ENCODE measurements around the gene LRRC1.

LRRC1 gene

GRCh38 chr6:53754330-53754729 lies 40.5 kb upstream of the LRRC1 start:
- ATAC-seq, result no peak
- TF ChIP-seq, protein P1, sequence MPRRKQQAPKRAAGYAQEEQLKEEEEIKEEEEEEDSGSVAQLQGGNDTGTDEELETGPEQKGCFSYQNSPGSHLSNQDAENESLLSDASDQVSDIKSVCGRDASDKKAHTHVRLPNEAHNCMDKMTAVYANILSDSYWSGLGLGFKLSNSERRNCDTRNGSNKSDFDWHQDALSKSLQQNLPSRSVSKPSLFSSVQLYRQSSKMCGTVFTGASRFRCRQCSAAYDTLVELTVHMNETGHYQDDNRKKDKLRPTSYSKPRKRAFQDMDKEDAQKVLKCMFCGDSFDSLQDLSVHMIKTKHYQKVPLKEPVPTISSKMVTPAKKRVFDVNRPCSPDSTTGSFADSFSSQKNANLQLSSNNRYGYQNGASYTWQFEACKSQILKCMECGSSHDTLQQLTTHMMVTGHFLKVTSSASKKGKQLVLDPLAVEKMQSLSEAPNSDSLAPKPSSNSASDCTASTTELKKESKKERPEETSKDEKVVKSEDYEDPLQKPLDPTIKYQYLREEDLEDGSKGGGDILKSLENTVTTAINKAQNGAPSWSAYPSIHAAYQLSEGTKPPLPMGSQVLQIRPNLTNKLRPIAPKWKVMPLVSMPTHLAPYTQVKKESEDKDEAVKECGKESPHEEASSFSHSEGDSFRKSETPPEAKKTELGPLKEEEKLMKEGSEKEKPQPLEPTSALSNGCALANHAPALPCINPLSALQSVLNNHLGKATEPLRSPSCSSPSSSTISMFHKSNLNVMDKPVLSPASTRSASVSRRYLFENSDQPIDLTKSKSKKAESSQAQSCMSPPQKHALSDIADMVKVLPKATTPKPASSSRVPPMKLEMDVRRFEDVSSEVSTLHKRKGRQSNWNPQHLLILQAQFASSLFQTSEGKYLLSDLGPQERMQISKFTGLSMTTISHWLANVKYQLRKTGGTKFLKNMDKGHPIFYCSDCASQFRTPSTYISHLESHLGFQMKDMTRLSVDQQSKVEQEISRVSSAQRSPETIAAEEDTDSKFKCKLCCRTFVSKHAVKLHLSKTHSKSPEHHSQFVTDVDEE (CRISPR knock-in tag; IDR thresholded peaks at IDR 0.05), result no peak
- TF ChIP-seq TCF4 (CRISPR knock-in tag; IDR thresholded peaks at IDR 0.05; ENCODE audit: borderline replicate concordance) (no peak), POU6F1 (CRISPR knock-in tag; IDR thresholded peaks at IDR 0.05; ENCODE audit: borderline replicate concordance, low read depth) (no peak), PPARA (CRISPR knock-in tag; IDR thresholded peaks at IDR 0.05; ENCODE audit: borderline replicate concordance) (no peak), BACH2 (CRISPR knock-in tag; IDR thresholded peaks at IDR 0.05; ENCODE audit: borderline replicate concordance) (no peak), ZFP3 (CRISPR knock-in tag; IDR thresholded peaks at IDR 0.05) (no peak), CSDC2 (CRISPR knock-in tag; IDR thresholded peaks at IDR 0.05) (no peak), ISL1 (CRISPR knock-in tag; IDR thresholded peaks at IDR 0.05) (no peak), ARNTL (CRISPR knock-in tag; IDR thresholded peaks at IDR 0.05; ENCODE audit: borderline replicate concordance, low read depth) (no peak), ZNF70 (CRISPR knock-in tag; IDR thresholded peaks at IDR 0.05) (no peak)
- TF ChIP-seq, protein P2, sequence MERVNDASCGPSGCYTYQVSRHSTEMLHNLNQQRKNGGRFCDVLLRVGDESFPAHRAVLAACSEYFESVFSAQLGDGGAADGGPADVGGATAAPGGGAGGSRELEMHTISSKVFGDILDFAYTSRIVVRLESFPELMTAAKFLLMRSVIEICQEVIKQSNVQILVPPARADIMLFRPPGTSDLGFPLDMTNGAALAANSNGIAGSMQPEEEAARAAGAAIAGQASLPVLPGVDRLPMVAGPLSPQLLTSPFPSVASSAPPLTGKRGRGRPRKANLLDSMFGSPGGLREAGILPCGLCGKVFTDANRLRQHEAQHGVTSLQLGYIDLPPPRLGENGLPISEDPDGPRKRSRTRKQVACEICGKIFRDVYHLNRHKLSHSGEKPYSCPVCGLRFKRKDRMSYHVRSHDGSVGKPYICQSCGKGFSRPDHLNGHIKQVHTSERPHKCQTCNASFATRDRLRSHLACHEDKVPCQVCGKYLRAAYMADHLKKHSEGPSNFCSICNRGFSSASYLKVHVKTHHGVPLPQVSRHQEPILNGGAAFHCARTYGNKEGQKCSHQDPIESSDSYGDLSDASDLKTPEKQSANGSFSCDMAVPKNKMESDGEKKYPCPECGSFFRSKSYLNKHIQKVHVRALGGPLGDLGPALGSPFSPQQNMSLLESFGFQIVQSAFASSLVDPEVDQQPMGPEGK (CRISPR knock-in tag; IDR thresholded peaks at IDR 0.05; ENCODE audit: borderline replicate concordance), result no peak

GRCh38 chr6:53756396-53756795 lies 38.4 kb upstream of the LRRC1 start:
- no peak for ATAC-seq
- TF ChIP-seq ZFP3 (CRISPR knock-in tag; IDR thresholded peaks at IDR 0.05), result no peak

DNA sequence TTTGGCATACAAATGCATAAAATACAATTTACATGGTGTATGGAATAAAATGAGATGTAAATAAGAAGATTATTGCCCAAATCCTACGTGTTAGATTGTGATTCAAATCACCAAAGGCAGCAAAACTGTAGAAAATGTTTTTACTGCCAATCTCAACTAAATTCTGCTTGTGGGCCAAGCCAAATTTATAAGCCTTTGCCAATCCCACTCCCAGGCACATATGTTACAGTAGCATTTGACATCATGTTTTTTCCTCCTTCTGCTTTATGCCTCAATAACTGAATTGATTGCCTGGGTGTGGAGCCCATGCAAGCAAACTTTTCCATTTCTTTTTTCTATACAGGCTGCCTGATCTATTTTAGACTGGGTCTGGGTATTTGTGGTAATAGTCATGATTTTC lies 36.3 kb upstream of the LRRC1 start:
- no peak for ATAC-seq
- TF ChIP-seq BACH2 (CRISPR knock-in tag; IDR thresholded peaks at IDR 0.05; ENCODE audit: borderline replicate concordance) (no peak), ZFP3 (CRISPR knock-in tag; IDR thresholded peaks at IDR 0.05) (no peak), ZC3H10 (CRISPR knock-in tag; IDR thresholded peaks at IDR 0.05) (no peak), GLIS3 (CRISPR knock-in tag; IDR thresholded peaks at IDR 0.05) (no peak), CREB5 (CRISPR knock-in tag; IDR thresholded peaks at IDR 0.05; ENCODE audit: low read depth) (no peak), ZNF8 (CRISPR knock-in tag; IDR thresholded peaks at IDR 0.05) (no peak), ZNF70 (CRISPR knock-in tag; IDR thresholded peaks at IDR 0.05) (no peak), OSR1 (CRISPR knock-in tag; IDR thresholded peaks at IDR 0.05) (no peak), ZNF565 (CRISPR knock-in tag; conservative IDR thresholded peaks at IDR 0.05; ENCODE audit: low read depth) (no peak)

- no peak for TF ChIP-seq CREB5 (CRISPR knock-in tag; IDR thresholded peaks at IDR 0.05; ENCODE audit: low read depth)
- no peak for TF ChIP-seq GLIS3 (CRISPR knock-in tag; IDR thresholded peaks at IDR 0.05)
- no peak for TF ChIP-seq CSDC2 (CRISPR knock-in tag; IDR thresholded peaks at IDR 0.05)
- no peak for TF ChIP-seq OSR1 (CRISPR knock-in tag; IDR thresholded peaks at IDR 0.05)
- no peak for TF ChIP-seq ISL1 (CRISPR knock-in tag; IDR thresholded peaks at IDR 0.05)
- TF ChIP-seq, protein P3, sequence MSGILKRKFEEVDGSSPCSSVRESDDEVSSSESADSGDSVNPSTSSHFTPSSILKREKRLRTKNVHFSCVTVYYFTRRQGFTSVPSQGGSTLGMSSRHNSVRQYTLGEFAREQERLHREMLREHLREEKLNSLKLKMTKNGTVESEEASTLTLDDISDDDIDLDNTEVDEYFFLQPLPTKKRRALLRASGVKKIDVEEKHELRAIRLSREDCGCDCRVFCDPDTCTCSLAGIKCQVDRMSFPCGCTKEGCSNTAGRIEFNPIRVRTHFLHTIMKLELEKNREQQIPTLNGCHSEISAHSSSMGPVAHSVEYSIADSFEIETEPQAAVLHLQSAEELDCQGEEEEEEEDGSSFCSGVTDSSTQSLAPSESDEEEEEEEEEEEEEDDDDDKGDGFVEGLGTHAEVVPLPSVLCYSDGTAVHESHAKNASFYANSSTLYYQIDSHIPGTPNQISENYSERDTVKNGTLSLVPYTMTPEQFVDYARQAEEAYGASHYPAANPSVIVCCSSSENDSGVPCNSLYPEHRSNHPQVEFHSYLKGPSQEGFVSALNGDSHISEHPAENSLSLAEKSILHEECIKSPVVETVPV (CRISPR knock-in tag; IDR thresholded peaks at IDR 0.05), result no peak
- no peak for ATAC-seq
Measured at GRCh38 chr6:53761036-53761435, 33.8 kb upstream of the LRRC1 start.
